SH-SY5Y (cell line): Measurements from ENCODE around the gene PLEKHB1.

Source experiments
- GATA2 ChIP-seq: IDR thresholded peaks from 2 replicates; pipeline ENCODE4 v1.6.1; 2011; ENCODE audit warnings: mild to moderate bottlenecking, low read depth, low read length
- GATA3 ChIP-seq: IDR thresholded peaks from 2 replicates; pipeline ENCODE4 v1.6.1; 2011; ENCODE audit warnings: low read depth, mild to moderate bottlenecking, low read length, moderate library complexity

DNA sequence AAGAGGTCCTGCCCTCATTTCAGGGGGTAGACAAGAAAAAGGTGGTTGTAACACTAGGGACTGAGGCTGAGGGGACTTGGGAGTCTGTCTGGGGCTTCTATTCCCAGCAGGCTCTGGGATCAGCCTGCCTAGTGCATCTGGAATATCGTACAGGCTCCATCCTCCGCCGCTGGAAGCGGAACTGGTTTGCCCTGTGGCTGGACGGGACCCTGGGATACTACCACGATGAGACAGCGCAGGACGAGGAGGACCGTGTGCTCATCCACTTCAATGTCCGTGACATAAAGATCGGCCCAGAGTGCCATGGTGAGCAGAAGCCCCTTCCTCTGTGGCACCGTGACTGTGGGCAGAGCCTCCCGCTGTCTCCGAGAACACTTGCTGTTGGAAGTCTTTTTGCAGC is 4.0 kb downstream of the PLEKHB1 start:
- TF ChIP-seq GATA2 (no peak), GATA3 (no peak)
